WTC11 (cell line): ENCODE data around the gene RBM38. TPM values are rescaled to one million over a fixed set of nuclear protein-coding genes. Genes with fewer than 3 reads are reported as not detected.

Experiments
- ATAC-seq: fragments of 200-7000 bp; cut with Tn5 transposase; 2 replicates; pipeline ENCODE4 v1.10.0; 2021; ENCODE audit warnings: mild to moderate bottlenecking, moderate library complexity
- CTCF ChIA-PET: fragments of 300-600 bp; sonication (Branson Sonifier 250); formaldehyde crosslinking; loops from one replicate; lab custom pipeline; 2021; ENCODE audit warnings: antibody characterized with exemption; lab: Charles Lee
- POLR2A ChIA-PET: fragments of 350-600 bp; sonication (Branson Sonifier 250); formaldehyde crosslinking; loops from one replicate; lab custom pipeline; 2021; ENCODE audit warnings: antibody characterized with exemption; lab: Charles Lee
- DNase-seq: peaks from one replicate; pipeline ENCODE4 v3.0.0; 2021; ENCODE audit warnings: low spot score
- H3K27ac Mint-ChIP-seq: 2 replicates; pipeline ENCODE4 v1.8.0; 2021; ENCODE audit warnings: mixed read lengths
- H3K27me3 Mint-ChIP-seq: 2 replicates; pipeline ENCODE4 v1.8.0; 2021; ENCODE audit warnings: low read depth, mild to moderate bottlenecking, moderate library complexity, mixed read lengths
- H3K36me3 Mint-ChIP-seq: 2 replicates; pipeline ENCODE4 v1.8.0; 2021; ENCODE audit warnings: mixed read lengths
- H3K4me1 Mint-ChIP-seq: 2 replicates; pipeline ENCODE4 v1.8.0; 2022; ENCODE audit warnings: mixed read lengths
- H3K4me3 Mint-ChIP-seq: 2 replicates; pipeline ENCODE4 v1.8.0; 2021; ENCODE audit warnings: mild to moderate bottlenecking, moderate library complexity, mixed read lengths
- H3K9me3 Mint-ChIP-seq: 2 replicates; pipeline ENCODE4 v1.8.0; 2021; ENCODE audit warnings: mixed read lengths
- CREB1 ChIP-seq: sonication (generic); formaldehyde crosslinking; IDR thresholded peaks from 2 replicates; pipeline ENCODE4 v1.8.0; 2023; ENCODE audit warnings: mild to moderate bottlenecking, missing genetic modification reagents
- CREM ChIP-seq: sonication (generic); formaldehyde crosslinking; IDR thresholded peaks from 2 replicates; pipeline ENCODE4 v1.8.1; 2022; ENCODE audit warnings: mild to moderate bottlenecking, missing genetic modification reagents, moderate library complexity
- ETV6 ChIP-seq: sonication (generic); formaldehyde crosslinking; IDR thresholded peaks from 2 replicates; pipeline ENCODE4 v1.8.1; 2022; ENCODE audit warnings: mild to moderate bottlenecking, missing genetic modification reagents
- FOXK1 ChIP-seq: sonication (generic); formaldehyde crosslinking; IDR thresholded peaks from 2 replicates; pipeline ENCODE4 v1.8.0; 2022; ENCODE audit warnings: mild to moderate bottlenecking, moderate library complexity, missing genetic modification reagents
- FOXP1 ChIP-seq: sonication (generic); formaldehyde crosslinking; IDR thresholded peaks from 2 replicates; pipeline ENCODE4 v1.8.0; 2022; ENCODE audit warnings: missing genetic modification reagents, mild to moderate bottlenecking, moderate library complexity, borderline replicate concordance
- GTF2I ChIP-seq: fragments of 250-450 bp; sonication (Bioruptor Pico); conservative IDR thresholded peaks from 2 replicates; pipeline ENCODE4 v1.4.0; 2021; ENCODE audit warnings: mild to moderate bottlenecking
- KAT7 ChIP-seq: sonication (generic); formaldehyde crosslinking; IDR thresholded peaks from 2 replicates; pipeline ENCODE4 v1.8.1; 2023; ENCODE audit warnings: missing genetic modification reagents, mild to moderate bottlenecking, borderline replicate concordance
- NFATC4 ChIP-seq: fragments of 250-450 bp; sonication (Bioruptor Pico); IDR thresholded peaks from 2 replicates; pipeline ENCODE4 v1.9.0; 2021; ENCODE audit warnings: mild to moderate bottlenecking
- NFE2L1 ChIP-seq: sonication (generic); formaldehyde crosslinking; IDR thresholded peaks from 2 replicates; pipeline ENCODE4 v1.8.1; 2023; ENCODE audit warnings: missing genetic modification reagents
- SMAD4 ChIP-seq: sonication (generic); formaldehyde crosslinking; IDR thresholded peaks from 2 replicates; pipeline ENCODE4 v1.8.0; 2022; ENCODE audit warnings: mild to moderate bottlenecking, missing genetic modification reagents
- SP1 ChIP-seq: sonication (generic); formaldehyde crosslinking; conservative IDR thresholded peaks from 2 replicates; pipeline ENCODE4 v1.8.1; 2022; ENCODE audit warnings: missing genetic modification reagents
- TCF7 ChIP-seq: sonication (generic); formaldehyde crosslinking; IDR thresholded peaks from 2 replicates; pipeline ENCODE4 v1.8.0; 2022; ENCODE audit warnings: mild to moderate bottlenecking, low read depth, missing genetic modification reagents, moderate library complexity
- TEAD4 ChIP-seq: sonication (generic); formaldehyde crosslinking; IDR thresholded peaks from 2 replicates; pipeline ENCODE4 v1.8.0; 2022; ENCODE audit warnings: mild to moderate bottlenecking, missing genetic modification reagents
- TP53 ChIP-seq: sonication (generic); formaldehyde crosslinking; IDR thresholded peaks from 2 replicates; pipeline ENCODE4 v1.8.1; 2023; ENCODE audit warnings: mild to moderate bottlenecking, missing genetic modification reagents
- ZNF121 ChIP-seq: sonication (generic); formaldehyde crosslinking; IDR thresholded peaks from 2 replicates; pipeline ENCODE4 v1.8.0; 2023; ENCODE audit warnings: missing genetic modification reagents
- ZNF232 ChIP-seq: sonication (generic); formaldehyde crosslinking; IDR thresholded peaks from 2 replicates; pipeline ENCODE4 v1.8.0; 2022; ENCODE audit warnings: mild to moderate bottlenecking, missing genetic modification reagents
- ZNF263 ChIP-seq: sonication (generic); formaldehyde crosslinking; IDR thresholded peaks from 2 replicates; pipeline ENCODE4 v1.8.1; 2022; ENCODE audit warnings: low read depth, mild to moderate bottlenecking, moderate library complexity, missing genetic modification reagents
- ZNF317 ChIP-seq: sonication (generic); formaldehyde crosslinking; IDR thresholded peaks from 2 replicates; pipeline ENCODE4 v1.8.1; 2023; ENCODE audit warnings: low read depth, mild to moderate bottlenecking, moderate library complexity, missing genetic modification reagents, borderline replicate concordance
- total RNA-seq: library from RNA; stranded (reverse); gene quantifications from 3 replicates; pipeline ENCODE4 v1.2.3, GENCODE V29; 2021
- TF ChIP-seq, protein P1 (sequence below): sonication (generic); formaldehyde crosslinking; IDR thresholded peaks from 2 replicates; pipeline ENCODE4 v1.8.1; 2023; ENCODE audit warnings: mild to moderate bottlenecking, missing genetic modification reagents
- TF ChIP-seq, protein P2 (sequence below): sonication (generic); formaldehyde crosslinking; IDR thresholded peaks from 2 replicates; pipeline ENCODE4 v1.8.1; 2023; ENCODE audit warnings: mild to moderate bottlenecking, missing genetic modification reagents
- TF ChIP-seq, protein P3 (sequence below): sonication (generic); formaldehyde crosslinking; IDR thresholded peaks from 2 replicates; pipeline ENCODE4 v1.8.0; 2022; ENCODE audit warnings: mild to moderate bottlenecking, missing genetic modification reagents
- TF ChIP-seq, protein P4 (sequence below): sonication (generic); formaldehyde crosslinking; IDR thresholded peaks from 2 replicates; pipeline ENCODE4 v1.8.0; 2022; ENCODE audit warnings: mild to moderate bottlenecking, missing genetic modification reagents

The RBM38 gene
- total RNA-seq, 1 experiment from 2014 or later = 69.0 TPM

DNA sequence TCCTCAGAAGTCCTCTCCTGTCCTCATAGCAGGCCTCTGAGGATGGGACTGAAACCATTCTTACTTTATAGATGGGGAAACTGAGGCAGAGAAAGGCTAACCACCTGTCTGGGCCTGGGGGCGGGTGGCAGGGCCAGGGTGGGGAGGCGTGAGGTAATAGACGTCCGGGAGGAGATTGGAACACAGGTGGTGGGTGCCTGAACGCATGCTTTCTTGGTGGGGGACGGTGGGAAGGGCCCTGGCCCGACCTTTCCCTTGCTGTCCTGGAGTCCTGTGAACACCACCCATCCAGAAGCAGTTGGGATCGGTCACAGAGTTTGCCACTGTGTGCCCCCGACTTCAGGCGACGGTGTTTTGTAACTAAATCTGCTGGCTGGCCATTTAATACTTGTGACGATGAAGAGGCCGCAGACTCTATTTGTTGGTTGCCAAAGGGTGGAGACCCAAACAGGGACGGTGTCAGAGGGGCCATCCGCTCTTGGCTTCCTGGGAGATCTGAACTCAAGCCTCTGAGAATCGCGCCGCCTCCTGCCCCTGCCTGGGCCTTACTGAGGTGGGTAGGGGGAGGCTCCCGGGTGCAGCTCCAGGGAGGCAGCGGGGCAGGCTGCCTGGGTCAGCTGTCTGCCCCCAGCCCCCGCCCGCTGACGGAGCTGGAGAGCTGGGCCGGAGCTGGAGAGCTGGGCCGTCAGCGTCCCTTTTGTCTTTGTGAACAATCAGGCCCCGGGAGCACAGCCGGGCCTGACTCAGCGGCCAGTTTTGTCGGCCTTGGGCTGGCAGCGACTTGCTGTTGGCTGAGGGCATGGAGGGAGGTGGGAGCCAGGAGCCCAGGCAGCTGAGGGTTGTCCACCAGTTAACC, 4.1 kb downstream of the RBM38 start:
- ChIA-PET POLR2A (interaction anchor here (1.1 kb wide), 1 partner anchor 11 kb away, joined by 4 read pairs; no protein-coding TSS in a partner anchor), CTCF (interaction anchor here (0.8 to 1.0 kb wide), 2 partner anchors 12 to 14 kb away, joined by 3 read pairs; no protein-coding TSS in a partner anchor)
- Mint-ChIP-seq H3K27me3 (no peaks in the 10 kb centered on the region), H3K36me3 (peaks cover 43% of the 10 kb centered on the region), H3K9me3 (no peaks in the 10 kb centered on the region), H3K4me1 (peaks cover 40% of the 10 kb centered on the region), H3K4me3 (no peak overlapping the region), H3K27ac (peak overlapping the region; percentile 52; the same call in 1 of the 2 replicates)
- TF ChIP-seq SP1 (CRISPR knock-in tag) (peak; percentile 37; the same call in 1 of the 2 replicates), ZNF232 (no peak), NFATC4 (CRISPR knock-in tag) (no peak), ETV6 (CRISPR knock-in tag) (no peak), ZNF317 (CRISPR knock-in tag) (no peak), ZNF121 (peak; percentile 33; the same call in 1 of the 2 replicates), FOXK1 (CRISPR knock-in tag) (no peak), NFE2L1 (CRISPR knock-in tag) (no peak), TCF7 (CRISPR knock-in tag) (no peak)
- ATAC-seq = peak; percentile 5
- DNase-seq = no peak

DNA sequence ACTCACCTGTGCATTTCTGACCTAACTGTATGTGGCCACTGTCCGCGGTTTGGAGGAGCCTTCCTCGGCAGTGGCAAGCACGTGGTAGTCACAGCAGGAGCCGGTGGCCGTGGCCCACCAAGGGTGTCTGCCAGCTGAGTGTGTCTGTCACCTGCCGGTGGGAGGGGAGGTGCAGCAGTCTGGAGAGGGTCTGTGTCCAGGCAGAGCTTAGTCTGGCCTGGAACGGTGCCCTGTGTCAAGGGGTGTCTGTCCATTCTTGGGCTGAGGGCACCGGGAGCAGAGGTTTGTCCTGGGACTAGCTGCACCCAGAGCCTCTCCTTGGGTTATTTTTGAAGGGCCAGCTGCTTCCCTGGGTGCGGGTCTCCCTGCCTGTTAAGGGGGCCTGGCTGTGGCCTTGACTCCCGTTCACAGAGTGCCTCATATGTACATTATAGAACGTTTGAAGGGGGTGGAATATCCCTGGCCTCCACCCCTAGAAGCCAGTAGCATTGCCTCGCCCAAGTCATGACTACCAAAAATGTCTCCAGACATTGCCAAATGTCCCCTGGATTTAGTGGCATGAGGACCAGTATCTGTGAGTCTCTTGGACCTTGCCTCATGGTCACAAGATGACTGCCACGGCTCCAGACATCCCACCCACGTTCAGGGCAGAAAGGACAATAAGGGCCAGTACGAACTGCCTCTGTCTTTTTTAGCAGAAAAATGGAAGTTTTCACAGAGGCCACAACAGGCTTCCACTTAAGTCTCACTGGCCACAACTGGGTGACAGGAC, 5.2 kb downstream of the RBM38 start:
- Mint-ChIP-seq H3K4me3 (no peak overlapping the region), H3K4me1 (peaks cover 35% of the 10 kb centered on the region), H3K27me3 (no peaks in the 10 kb centered on the region), H3K9me3 (no peaks in the 10 kb centered on the region), H3K36me3 (peaks cover 48% of the 10 kb centered on the region), H3K27ac (peak overlapping the region; percentile 52)
- ATAC-seq = no peak
- TF ChIP-seq CREM (CRISPR knock-in tag) (no peak), GTF2I (CRISPR knock-in tag) (peak; percentile 59; the same call in 1 of the 2 replicates)
- POLR2A ChIA-PET = interaction anchor here (1.1 kb wide), 1 partner anchor 10 kb away, joined by 4 read pairs; no protein-coding TSS in a partner anchor
- CTCF ChIA-PET = interaction anchor here (1.0 to 1.4 kb wide), 2 partner anchors 15 to 25 kb away, joined by 3 read pairs; no protein-coding TSS in a partner anchor
- DNase-seq = no peak

DNA sequence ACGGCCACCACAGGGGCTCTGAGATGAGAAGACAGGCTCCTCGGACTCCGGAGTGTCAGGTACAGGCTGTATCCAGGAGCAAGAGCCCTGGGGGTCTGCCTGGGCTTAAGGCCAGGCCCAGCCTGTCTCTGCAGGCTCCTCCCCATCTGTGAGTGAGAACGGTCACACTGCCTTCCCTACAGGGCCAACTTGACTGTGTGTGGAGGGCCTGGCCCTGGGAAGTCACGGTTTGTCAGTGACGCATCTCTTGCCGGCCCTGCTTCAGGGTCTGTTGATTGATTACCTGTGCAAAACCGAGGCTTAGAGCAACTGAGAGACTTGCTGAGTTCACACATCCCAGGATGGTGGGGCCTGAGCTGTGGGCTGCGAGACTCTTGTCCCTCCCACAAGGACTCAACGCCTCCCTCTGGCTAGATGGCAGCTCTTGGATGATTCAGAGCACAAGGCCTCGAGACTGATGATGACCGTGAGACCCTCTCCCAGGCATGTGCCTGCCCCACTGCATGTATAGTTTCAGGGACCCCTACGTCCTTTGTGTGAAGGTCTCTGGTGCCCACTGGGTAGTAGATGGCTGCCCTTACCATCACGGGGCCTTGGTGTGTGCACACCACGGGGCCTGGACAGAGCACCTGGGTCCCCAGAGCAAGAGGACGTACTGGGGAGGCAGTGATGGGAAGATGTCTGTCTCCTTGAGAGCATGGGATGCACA, 5.9 kb downstream of the RBM38 start:
- H3K27me3 Mint-ChIP-seq = no peaks in the 10 kb centered on the region
- peaks cover 56% of the 10 kb centered on the region for H3K36me3 Mint-ChIP-seq
- no peak overlapping the region for H3K4me3 Mint-ChIP-seq
- TF ChIP-seq ETV6 (CRISPR knock-in tag) = no peak
- no peak for TF ChIP-seq CREB1 (CRISPR knock-in tag)
- TF ChIP-seq, protein P1, sequence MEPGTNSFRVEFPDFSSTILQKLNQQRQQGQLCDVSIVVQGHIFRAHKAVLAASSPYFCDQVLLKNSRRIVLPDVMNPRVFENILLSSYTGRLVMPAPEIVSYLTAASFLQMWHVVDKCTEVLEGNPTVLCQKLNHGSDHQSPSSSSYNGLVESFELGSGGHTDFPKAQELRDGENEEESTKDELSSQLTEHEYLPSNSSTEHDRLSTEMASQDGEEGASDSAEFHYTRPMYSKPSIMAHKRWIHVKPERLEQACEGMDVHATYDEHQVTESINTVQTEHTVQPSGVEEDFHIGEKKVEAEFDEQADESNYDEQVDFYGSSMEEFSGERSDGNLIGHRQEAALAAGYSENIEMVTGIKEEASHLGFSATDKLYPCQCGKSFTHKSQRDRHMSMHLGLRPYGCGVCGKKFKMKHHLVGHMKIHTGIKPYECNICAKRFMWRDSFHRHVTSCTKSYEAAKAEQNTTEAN (CRISPR knock-in tag) = no peak
- TF ChIP-seq TP53 (CRISPR knock-in tag) = no peak
- TF ChIP-seq, protein P2, sequence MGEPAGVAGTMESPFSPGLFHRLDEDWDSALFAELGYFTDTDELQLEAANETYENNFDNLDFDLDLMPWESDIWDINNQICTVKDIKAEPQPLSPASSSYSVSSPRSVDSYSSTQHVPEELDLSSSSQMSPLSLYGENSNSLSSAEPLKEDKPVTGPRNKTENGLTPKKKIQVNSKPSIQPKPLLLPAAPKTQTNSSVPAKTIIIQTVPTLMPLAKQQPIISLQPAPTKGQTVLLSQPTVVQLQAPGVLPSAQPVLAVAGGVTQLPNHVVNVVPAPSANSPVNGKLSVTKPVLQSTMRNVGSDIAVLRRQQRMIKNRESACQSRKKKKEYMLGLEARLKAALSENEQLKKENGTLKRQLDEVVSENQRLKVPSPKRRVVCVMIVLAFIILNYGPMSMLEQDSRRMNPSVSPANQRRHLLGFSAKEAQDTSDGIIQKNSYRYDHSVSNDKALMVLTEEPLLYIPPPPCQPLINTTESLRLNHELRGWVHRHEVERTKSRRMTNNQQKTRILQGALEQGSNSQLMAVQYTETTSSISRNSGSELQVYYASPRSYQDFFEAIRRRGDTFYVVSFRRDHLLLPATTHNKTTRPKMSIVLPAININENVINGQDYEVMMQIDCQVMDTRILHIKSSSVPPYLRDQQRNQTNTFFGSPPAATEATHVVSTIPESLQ (CRISPR knock-in tag) = no peak
- no peak for TF ChIP-seq ZNF263 (CRISPR knock-in tag)
- no peak for TF ChIP-seq FOXP1 (CRISPR knock-in tag)
- TF ChIP-seq, protein P3, sequence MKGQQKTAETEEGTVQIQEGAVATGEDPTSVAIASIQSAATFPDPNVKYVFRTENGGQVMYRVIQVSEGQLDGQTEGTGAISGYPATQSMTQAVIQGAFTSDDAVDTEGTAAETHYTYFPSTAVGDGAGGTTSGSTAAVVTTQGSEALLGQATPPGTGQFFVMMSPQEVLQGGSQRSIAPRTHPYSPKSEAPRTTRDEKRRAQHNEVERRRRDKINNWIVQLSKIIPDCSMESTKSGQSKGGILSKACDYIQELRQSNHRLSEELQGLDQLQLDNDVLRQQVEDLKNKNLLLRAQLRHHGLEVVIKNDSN (CRISPR knock-in tag) = no peak
- TF ChIP-seq KAT7 (CRISPR knock-in tag) = no peak
- no peak for TF ChIP-seq SMAD4 (CRISPR knock-in tag)
- TF ChIP-seq, protein P4, sequence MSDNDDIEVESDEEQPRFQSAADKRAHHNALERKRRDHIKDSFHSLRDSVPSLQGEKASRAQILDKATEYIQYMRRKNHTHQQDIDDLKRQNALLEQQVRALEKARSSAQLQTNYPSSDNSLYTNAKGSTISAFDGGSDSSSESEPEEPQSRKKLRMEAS (CRISPR knock-in tag) = no peak
- TF ChIP-seq TEAD4 (CRISPR knock-in tag) = no peak
- ChIA-PET CTCF (interaction anchor here (1.4 kb wide), 1 partner anchor 24 kb away, joined by 3 read pairs; no protein-coding TSS in a partner anchor), POLR2A (no interaction called here)
- peaks cover 35% of the 10 kb centered on the region for H3K4me1 Mint-ChIP-seq
- ATAC-seq = no peak
- H3K27ac Mint-ChIP-seq = peak overlapping the region; percentile 80; the same call in 1 of the 2 replicates
- H3K9me3 Mint-ChIP-seq = no peaks in the 10 kb centered on the region
- no peak for DNase-seq
